Endometrial microvascular endothelial cells (primary cell): Measurements from ENCODE around the gene PCDHGA6. TPM values are rescaled to one million over a fixed set of nuclear protein-coding genes. Genes with fewer than 3 reads are reported as not detected.
"Not testable (repeated sequence)": the region's sequence is repeated elsewhere in the genome, so short reads cannot be mapped to it uniquely, and the experiment has no call there.

Source experiments
- in situ Hi-C: cut with HindIII; loops from 2 replicates; pipeline ENCODE4 v1.10.0; 2017; ENCODE audit warnings: low sequenced_read_pairs, low pct_unique_long_range_greater_than_20kb; ENCODE audit errors: inconsistent ontology term
- total RNA-seq: library from RNA; depleted of rRNA; stranded (reverse); fragments of >200 nt; gene quantifications from one replicate; pipeline ENCODE4 v1.2.3, GENCODE V29; 2015; ENCODE audit errors: inconsistent ontology term

The PCDHGA6 gene
- total RNA-seq, 1 donor from 2014 or later: 1.2 TPM

DNA sequence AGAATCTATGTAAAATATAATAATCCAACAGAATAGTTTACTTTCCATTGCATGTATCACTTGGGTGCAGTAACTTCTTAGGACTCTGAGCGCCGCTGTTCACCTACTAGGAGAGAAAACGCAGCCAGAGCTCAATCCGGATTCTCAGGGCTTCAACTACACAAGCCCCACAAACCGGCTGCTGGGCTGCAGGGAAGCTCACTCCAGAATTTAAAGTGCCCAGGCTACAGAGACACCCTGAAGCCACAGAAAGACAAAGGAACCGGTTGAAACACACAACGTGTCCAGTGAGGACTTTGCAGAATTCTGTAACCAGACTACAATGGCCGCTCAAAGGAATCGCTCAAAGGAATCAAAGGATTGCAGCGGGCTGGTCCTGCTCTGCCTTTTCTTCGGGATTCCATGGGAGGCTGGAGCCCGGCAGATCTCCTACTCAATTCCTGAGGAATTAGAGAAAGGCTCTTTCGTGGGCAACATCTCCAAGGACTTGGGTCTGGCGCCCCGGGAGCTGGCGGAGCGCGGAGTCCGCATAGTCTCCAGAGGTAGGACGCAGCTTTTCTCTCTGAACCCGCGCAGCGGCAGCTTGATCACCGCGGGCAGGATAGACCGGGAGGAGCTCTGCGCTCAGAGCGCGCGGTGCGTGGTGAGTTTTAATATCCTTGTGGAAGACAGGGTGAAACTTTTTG lies 39.3 kb downstream of the PCDHGA6 start, which contains the start of gene PCDHGA10:
Gene PCDHGA10, plus strand, starts transcription at position 134 of the 686 bp plus-strand sequence. Its CDS starts 189 bp downstream, at position 323.
- in situ Hi-C loops: no loop called here

DNA sequence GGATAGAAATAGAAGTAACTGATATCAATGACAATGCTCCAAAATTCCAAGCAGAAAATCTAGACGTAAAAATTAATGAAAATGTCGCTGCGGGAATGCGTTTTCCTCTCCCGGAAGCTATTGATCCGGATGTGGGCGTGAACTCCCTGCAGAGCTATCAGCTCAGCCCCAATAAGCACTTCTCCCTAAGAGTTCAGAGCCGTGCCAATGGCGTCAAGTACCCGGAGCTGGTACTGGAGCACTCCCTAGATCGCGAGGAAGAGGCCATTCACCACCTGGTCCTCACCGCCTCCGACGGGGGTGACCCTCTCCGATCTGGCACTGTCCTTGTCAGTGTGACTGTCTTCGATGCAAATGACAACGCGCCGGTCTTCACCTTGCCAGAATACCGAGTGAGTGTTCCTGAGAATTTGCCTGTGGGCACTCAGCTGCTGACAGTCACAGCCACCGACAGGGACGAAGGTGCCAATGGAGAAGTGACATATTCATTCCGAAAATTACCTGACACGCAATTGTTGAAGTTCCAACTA lies 39.9 kb downstream of the PCDHGA6 start:
- in situ Hi-C loops: no loop called here

DNA sequence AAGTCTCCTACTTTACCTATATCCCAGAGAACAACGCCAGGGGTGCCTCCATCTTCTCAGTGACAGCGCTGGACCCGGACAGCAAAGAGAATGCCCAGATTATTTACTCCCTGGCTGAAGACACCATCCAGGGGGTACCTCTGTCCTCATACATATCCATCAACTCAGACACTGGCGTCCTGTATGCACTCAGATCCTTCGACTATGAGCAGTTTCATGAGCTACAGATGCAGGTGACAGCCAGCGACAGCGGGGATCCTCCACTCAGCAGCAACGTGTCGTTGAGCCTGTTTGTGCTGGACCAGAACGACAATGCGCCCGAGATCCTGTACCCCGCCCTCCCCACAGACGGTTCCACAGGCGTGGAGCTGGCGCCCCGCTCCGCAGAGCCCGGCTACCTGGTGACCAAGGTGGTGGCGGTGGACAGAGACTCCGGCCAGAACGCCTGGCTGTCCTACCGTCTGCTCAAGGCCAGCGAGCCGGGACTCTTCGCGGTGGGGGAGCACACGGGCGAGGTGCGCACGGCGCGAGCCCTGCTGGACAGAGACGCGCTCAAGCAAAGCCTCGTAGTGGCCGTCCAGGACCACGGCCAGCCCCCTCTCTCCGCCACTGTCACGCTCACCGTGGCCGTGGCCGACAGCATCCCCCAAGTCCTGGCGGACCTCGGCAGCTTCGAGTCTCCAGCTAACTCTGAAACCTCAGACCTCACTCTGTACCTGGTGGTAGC lies 41.0 kb downstream of the PCDHGA6 start:
- in situ Hi-C loops: not testable (repeated sequence)

DNA sequence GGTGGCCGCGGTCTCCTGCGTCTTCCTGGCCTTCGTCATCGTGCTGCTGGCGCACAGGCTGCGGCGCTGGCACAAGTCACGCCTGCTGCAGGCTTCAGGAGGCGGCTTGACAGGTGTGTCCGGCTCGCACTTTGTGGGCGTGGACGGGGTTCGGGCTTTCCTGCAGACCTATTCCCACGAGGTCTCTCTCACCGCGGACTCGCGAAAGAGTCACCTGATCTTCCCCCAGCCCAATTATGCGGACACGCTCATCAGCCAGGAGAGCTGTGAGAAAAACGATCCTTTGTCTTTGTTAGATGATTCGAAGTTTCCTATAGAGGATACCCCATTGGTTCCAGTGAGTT lies 41.6 kb downstream of the PCDHGA6 start:
- in situ Hi-C loops: not testable (repeated sequence)

DNA sequence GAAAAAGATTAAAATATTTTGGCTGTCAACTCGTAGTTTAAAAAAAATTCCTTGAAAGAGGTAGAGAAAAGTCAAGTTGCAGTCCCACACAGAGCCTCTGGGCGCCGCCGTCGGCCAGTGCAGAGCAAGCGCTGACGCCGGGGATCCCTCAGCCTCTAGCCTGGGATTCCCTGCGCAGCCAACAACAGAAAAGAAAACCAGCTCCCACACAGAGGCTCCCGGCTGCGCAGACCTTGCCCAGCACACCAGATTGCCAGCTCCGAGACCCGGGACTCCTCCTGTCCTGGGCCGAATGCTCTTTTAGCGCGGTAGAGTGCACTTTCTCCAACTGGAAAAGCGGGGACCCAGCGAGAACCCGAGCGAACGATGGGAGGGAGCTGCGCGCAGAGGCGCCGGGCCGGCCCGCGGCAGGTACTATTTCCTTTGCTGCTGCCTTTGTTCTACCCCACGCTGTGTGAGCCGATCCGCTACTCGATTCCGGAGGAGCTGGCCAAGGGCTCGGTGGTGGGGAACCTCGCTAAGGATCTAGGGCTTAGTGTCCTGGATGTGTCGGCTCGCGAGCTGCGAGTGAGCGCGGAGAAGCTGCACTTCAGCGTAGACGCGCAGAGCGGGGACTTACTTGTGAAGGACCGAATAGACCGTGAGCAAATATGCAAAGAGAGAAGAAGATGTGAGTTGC lies 43.9 kb downstream of the PCDHGA6 start, which contains the start of gene PCDHGB7:
Gene PCDHGB7, plus strand, starts transcription at position 184 of the 679 bp plus-strand sequence. Its CDS starts 183 bp downstream, at position 367.
- in situ Hi-C loops: not testable (repeated sequence)

DNA sequence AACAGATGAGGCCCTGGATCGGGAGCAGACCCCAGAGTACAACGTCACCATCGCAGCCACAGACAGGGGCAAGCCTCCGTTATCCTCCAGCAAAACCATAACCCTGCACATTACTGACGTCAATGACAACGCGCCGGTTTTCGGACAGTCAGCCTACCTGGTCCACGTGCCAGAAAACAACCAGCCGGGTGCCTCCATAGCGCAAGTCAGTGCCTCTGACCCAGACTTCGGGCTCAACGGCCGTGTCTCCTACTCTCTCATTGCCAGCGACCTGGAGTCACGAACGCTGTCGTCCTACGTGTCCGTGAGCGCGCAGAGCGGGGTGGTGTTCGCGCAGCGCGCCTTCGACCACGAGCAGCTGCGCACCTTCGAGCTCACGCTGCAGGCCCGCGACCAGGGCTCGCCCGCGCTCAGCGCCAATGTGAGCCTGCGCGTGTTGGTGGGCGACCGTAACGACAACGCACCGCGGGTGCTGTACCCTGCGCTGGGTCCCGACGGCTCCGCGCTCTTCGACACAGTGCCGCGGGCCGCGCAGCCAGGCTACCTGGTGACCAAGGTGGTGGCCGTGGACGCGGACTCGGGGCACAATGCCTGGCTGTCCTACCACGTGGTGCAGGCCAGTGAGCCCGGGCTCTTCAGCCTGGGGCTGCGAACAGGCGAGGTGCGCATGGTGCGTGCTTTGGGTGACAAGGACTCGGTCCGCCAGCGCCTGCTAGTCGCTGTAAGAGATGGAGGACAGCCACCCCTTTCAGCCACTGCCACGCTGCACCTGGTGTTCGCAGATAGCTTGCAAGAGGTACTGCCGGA lies 45.6 kb downstream of the PCDHGA6 start:
- in situ Hi-C loops: no loop called here

DNA sequence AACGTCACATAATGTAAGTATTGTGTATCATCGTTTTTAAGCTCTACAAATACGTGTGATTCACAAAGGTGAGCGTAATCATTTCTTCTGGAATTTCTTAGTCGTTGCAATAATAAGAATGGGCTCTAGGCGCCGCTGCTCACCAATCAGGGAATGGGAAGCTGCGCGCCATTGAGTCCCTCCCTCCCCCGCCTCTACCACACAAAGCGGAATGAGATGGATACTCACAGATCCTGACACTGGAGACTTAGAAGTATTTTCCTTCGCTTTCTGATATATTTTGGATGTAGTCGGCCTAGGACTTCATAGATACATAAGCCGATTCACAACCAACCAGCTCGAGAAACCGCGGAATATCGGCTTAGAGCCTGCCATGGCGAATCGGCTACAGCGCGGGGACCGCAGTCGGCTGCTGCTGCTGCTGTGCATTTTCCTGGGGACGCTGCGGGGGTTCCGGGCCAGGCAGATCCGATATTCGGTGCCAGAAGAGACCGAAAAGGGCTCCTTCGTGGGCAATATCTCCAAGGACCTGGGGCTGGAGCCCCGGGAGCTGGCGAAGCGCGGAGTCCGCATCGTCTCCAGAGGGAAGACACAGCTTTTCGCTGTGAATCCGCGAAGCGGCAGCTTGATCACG lies 47.3 kb downstream of the PCDHGA6 start, which contains the start of gene PCDHGA11:
Gene PCDHGA11, plus strand, starts transcription at position 197 of the 634 bp plus-strand sequence. Its CDS starts 177 bp downstream, at position 374.
- in situ Hi-C loops: no loop called here

DNA sequence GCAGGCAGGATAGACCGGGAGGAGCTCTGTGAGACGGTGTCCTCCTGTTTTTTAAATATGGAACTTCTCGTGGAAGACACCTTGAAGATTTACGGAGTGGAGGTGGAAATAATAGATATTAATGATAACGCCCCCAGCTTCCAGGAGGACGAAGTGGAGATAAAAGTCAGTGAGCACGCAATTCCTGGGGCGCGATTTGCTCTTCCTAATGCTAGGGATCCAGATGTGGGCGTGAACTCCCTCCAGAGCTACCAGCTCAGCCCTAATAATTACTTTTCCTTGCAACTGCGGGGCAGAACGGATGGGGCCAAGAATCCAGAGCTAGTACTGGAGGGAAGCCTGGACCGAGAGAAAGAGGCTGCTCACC lies 47.8 kb downstream of the PCDHGA6 start:
- in situ Hi-C loops: no loop called here

DNA sequence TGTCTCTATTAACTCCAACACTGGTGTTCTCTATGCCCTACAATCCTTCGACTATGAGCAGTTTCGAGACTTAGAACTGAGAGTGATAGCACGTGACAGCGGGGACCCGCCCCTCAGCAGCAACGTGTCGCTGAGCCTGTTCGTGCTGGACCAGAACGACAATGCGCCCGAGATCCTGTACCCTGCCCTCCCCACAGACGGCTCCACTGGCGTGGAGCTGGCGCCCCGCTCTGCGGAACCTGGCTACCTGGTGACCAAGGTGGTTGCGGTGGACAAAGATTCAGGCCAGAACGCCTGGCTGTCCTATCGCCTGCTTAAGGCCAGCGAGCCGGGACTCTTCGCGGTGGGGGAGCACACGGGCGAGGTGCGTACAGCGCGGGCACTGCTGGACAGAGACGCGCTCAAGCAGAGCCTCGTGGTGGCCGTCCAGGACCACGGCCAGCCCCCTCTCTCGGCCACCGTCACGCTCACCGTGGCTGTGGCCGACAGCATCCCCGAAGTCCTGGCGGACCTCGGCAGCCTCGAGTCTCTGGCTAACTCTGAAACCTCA lies 49.1 kb downstream of the PCDHGA6 start:
- in situ Hi-C loops: no loop called here

DNA sequence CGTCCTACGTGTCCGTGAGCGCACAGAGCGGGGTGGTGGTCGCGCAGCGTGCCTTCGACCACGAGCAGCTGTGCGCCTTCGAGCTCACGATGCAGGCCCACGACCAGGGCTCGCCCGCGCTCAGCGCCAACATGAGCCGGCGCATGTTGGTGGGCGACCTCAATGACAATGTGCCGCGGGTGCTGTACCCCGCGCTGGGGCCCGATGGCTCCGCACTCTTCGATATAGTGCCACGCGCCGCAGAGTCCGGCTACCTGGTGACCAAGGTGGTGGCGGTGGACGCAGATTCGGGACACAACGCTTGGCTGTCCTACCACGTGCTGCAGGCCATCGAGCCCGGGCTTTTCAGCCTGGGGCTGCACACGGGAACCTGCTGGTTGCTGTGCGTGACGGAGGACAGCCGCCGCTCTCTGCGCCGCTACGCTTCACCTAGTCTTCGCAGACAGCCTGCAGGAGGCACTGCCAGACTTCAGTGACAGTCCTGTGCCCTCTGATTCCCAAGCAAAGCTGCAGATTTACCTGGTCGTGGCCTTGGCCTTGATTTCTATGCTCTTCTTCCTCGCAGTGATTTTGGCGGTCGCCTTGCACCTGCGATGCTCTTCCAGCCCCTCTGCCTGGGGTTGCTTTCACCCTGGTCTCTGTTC lies 54.2 kb downstream of the PCDHGA6 start:
- in situ Hi-C loops: no loop called here

Other genes starting within 250 kb of the PCDHGA6 start
- gene PCDHB5, start 238.7 kb upstream of the PCDHGA6 start, total RNA-seq: 1.4 TPM
- 0.28 TPM for gene PCDHB6, start 223.8 kb upstream of the PCDHGA6 start, total RNA-seq
- 1.2 TPM for gene PCDHB7, start 201.2 kb upstream of the PCDHGA6 start, total RNA-seq
- not detected for gene PCDHB8, start 196.1 kb upstream of the PCDHGA6 start, total RNA-seq
- gene PCDHB16, start 191.5 kb upstream of the PCDHGA6 start, total RNA-seq: 0.28 TPM
- gene PCDHB9, start 186.7 kb upstream of the PCDHGA6 start, total RNA-seq: not detected
- 0.19 TPM for gene PCDHB10, start 181.5 kb upstream of the PCDHGA6 start, total RNA-seq
- gene PCDHB11, start 174.3 kb upstream of the PCDHGA6 start, total RNA-seq: 0.19 TPM
- not detected for gene PCDHB12, start 165.2 kb upstream of the PCDHGA6 start, total RNA-seq
- gene PCDHB13, start 160.0 kb upstream of the PCDHGA6 start, total RNA-seq: 0.65 TPM
- gene PCDHB14, start 150.5 kb upstream of the PCDHGA6 start, total RNA-seq: 0.37 TPM
- not detected for gene PCDHB15, start 128.5 kb upstream of the PCDHGA6 start, total RNA-seq
- gene SLC25A2, start 69.8 kb upstream of the PCDHGA6 start, total RNA-seq: 0.09 TPM
- gene TAF7, start 53.1 kb upstream of the PCDHGA6 start, total RNA-seq: 45.0 TPM
- gene PCDHGA1, start 43.4 kb upstream of the PCDHGA6 start, total RNA-seq: 0.09 TPM
- 0.84 TPM for gene PCDHGA2, start 35.1 kb upstream of the PCDHGA6 start, total RNA-seq
- gene PCDHGA3, start 30.1 kb upstream of the PCDHGA6 start, total RNA-seq: 1.3 TPM
- 0.74 TPM for gene PCDHGB1, start 23.8 kb upstream of the PCDHGA6 start, total RNA-seq
- 3.2 TPM for gene PCDHGA4, start 18.9 kb upstream of the PCDHGA6 start, total RNA-seq
- 2.0 TPM for gene PCDHGB2, start 13.9 kb upstream of the PCDHGA6 start, total RNA-seq
- 0.46 TPM for gene PCDHGA5, start 9.7 kb upstream of the PCDHGA6 start, total RNA-seq
- gene PCDHGB3, start 3.6 kb upstream of the PCDHGA6 start, total RNA-seq: 0.65 TPM
- gene PCDHGA7, start 8.9 kb downstream of the PCDHGA6 start, total RNA-seq: 1.0 TPM
- gene PCDHGB4, start 13.8 kb downstream of the PCDHGA6 start, total RNA-seq: 2.4 TPM
- under 0.01 TPM for gene PCDHGA8, start 18.7 kb downstream of the PCDHGA6 start, total RNA-seq
- 3.7 TPM for gene PCDHGB5, start 24.1 kb downstream of the PCDHGA6 start, total RNA-seq
- gene PCDHGA9, start 28.9 kb downstream of the PCDHGA6 start, total RNA-seq: 0.19 TPM
- gene PCDHGB6, start 34.1 kb downstream of the PCDHGA6 start, total RNA-seq: 1.0 TPM
- gene PCDHGA10, start 39.1 kb downstream of the PCDHGA6 start, total RNA-seq: 1.1 TPM
- gene PCDHGB7, start 43.8 kb downstream of the PCDHGA6 start, total RNA-seq: 1.2 TPM
- gene PCDHGA11, start 47.2 kb downstream of the PCDHGA6 start, total RNA-seq: 4.5 TPM
- 0.74 TPM for gene PCDHGA12, start 56.6 kb downstream of the PCDHGA6 start, total RNA-seq
- gene PCDHGC3, start 102.1 kb downstream of the PCDHGA6 start, total RNA-seq: 8.1 TPM
- not detected for gene PCDHGC4, start 111.1 kb downstream of the PCDHGA6 start, total RNA-seq
- not detected for gene PCDHGC5, start 115.2 kb downstream of the PCDHGA6 start, total RNA-seq
- 91.6 TPM for gene DIAPH1, start 245.1 kb downstream of the PCDHGA6 start, total RNA-seq